A673 (cell line): ENCODE results near the gene ZIC1.

ENCODE experiments used
- EZH2 ChIP-seq: fragments of 200-600 bp; sonication (generic); IDR thresholded peaks from 2 replicates; pipeline ENCODE4 v1.6.1; 2017; ENCODE audit warnings: borderline replicate concordance, low read depth, mild to moderate bottlenecking, mixed read lengths, antibody characterized with exemption, low read length; ENCODE audit not compliant: poor library complexity, severe bottlenecking
- TF ChIP-seq, protein P1 (sequence below): fragments of 300-800, 200-600 bp; sonication (generic); conservative IDR thresholded peaks from 2 replicates; pipeline ENCODE4 v1.5.1; 2017; ENCODE audit warnings: low read depth, mild to moderate bottlenecking, antibody characterized with exemption, low read length, moderate library complexity, mixed read lengths

DNA sequence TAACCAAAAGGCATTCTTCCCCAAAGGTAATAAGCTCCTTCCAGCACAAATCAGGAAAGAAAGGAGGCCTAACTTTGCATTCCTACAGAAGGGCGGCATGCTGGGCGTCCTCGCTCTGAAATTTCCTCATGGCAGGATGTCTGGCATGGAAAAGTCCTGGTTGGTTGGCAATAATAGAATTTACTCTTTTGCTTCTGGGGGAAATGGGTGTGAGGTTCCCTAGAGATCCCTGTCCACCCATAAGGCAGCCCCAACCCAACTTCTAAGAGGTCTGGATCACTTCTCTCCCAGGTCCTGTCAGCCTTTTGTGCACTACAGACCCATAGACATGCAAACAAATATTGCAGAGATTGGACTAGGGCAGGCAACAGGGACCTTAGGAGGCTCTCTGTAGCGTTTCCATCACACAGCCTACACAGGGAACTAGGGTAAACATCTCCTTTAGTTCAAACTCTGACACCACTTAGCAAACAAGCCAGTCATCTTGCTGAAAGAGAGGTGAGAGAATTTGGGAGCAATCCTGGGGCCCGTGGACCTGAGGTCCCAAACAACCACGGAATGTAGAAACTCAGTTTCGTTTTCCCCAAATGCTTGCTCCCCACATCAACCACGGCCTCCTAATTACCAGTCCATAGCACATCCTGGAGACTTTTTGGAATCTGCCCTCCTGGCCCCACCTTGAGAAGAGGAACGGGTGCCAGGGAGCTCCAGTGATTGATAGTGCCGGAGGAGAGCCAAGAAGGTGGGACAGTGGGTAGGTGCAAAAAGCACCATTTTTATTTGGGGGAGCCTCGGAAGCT lies 5.0 kb upstream of the ZIC1 start:
- TF ChIP-seq, protein P1, sequence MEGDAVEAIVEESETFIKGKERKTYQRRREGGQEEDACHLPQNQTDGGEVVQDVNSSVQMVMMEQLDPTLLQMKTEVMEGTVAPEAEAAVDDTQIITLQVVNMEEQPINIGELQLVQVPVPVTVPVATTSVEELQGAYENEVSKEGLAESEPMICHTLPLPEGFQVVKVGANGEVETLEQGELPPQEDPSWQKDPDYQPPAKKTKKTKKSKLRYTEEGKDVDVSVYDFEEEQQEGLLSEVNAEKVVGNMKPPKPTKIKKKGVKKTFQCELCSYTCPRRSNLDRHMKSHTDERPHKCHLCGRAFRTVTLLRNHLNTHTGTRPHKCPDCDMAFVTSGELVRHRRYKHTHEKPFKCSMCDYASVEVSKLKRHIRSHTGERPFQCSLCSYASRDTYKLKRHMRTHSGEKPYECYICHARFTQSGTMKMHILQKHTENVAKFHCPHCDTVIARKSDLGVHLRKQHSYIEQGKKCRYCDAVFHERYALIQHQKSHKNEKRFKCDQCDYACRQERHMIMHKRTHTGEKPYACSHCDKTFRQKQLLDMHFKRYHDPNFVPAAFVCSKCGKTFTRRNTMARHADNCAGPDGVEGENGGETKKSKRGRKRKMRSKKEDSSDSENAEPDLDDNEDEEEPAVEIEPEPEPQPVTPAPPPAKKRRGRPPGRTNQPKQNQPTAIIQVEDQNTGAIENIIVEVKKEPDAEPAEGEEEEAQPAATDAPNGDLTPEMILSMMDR = no peak
- no peak for TF ChIP-seq EZH2
